MM.1S (cell line): ENCODE data around the gene NLK.

Experiments
- CTCF ChIP-seq: fragments of 300-600 bp; sonication (generic); IDR thresholded peaks from 2 replicates; pipeline ENCODE4 v1.5.1; 2016; ENCODE audit warnings: antibody characterized with exemption, low read length, mixed read lengths
- EZH2phosphoT487 ChIP-seq: fragments of 300-600 bp; sonication (generic); IDR thresholded peaks from 2 replicates; pipeline ENCODE4 v1.6.1; 2018; ENCODE audit warnings: antibody characterized with exemption, low read length

DNA sequence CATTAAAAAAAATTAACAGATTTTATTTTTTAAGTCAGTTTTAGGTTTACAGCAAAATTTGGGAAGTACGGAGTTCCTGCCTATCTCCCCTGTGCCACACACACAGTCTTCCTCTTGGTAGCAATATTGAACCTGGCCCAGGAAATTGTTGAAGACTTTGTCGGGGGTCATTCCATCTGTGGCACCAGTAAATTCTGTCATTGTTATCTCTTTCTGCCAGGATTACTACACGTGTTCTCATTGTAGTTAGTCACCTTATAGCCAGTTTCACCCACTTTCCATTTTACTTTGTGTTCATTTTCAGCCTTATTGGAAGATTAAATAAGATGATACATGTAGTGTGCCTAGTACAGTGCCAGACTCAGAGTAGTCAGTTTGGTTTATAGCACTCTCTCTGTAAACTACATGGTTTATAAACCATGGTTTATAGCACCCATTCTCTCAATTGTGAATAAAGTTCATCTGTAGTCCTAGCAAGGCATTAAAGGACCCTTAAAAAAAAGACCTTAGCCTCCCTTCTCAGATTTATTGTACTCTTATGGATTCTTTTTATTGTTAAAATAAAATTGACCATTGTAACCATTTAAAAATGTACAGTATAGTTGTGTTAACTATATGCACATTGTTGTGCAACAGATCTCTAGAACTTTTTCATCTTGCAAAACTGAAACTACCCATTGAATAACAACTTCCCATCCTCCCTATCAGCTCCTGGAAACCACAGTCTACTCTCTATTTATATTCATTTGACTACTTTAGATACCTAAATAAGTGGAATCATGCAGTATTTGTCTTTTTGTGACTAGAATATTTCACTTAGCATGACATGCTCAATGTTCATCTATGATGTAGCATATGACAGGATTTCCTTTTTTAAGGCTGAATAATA lies 36.1 kb downstream of the NLK start:
- no peak for TF ChIP-seq CTCF
- no peak for TF ChIP-seq EZH2phosphoT487
